Erythroblast (primary cell): Measurements from ENCODE around the gene NAGA.
"Not testable (repeated sequence)": the region's sequence is repeated elsewhere in the genome, so short reads cannot be mapped to it uniquely, and the experiment has no call there.

ENCODE experiments used
- DNase-seq, 2 experiments: peaks; one replicate each; lab custom pipeline; 2025; lab: John Stamatoyannopoulos, UW
- GATA1 ChIP-seq: IDR thresholded peaks from 2 replicates; pipeline ENCODE4 v1.6.1; 2011; ENCODE audit warnings: low read depth, mild to moderate bottlenecking, control low read depth, low read length, moderate library complexity
- POLR2A ChIP-seq: IDR thresholded peaks from 2 replicates; pipeline ENCODE4 v1.6.1; 2011; ENCODE audit warnings: mild to moderate bottlenecking, low read length

The NAGA gene

GRCh38 chr22:42070517-42071422 lies at the start of gene NAGA:
NAGA (minus strand) TSS chr22:42070812; CDS start chr22:42070297, 515 bp downstream.
- TF ChIP-seq GATA1 (no peak), POLR2A (peak; percentile 90)
- DNase-seq, result peak; percentile 96 to 97

GRCh38 chr22:42116848-42117424 lies 46.3 kb upstream of the NAGA start:
- TF ChIP-seq POLR2A (no peak), GATA1 (no peak)
- no peak for DNase-seq

- DNase-seq, result not testable (repeated sequence)
Measured at GRCh38 chr22:42115420-42115830, 44.8 kb upstream of the NAGA start.

GRCh38 chr22:42114721-42115120 lies 44.1 kb upstream of the NAGA start:
- DNase-seq, result peak; percentile 36 to 53
- no peak for TF ChIP-seq GATA1
- no peak for TF ChIP-seq POLR2A

- peak; percentile 17 to 31 for DNase-seq
Measured at GRCh38 chr22:42112793-42113192, 42.2 kb upstream of the NAGA start.

GRCh38 chr22:42111798-42112197 lies 41.2 kb upstream of the NAGA start:
- no peak for DNase-seq
- TF ChIP-seq GATA1 (no peak), POLR2A (no peak)

GRCh38 chr22:42108848-42109247 lies 38.2 kb upstream of the NAGA start:
- no peak for DNase-seq
- TF ChIP-seq GATA1 (no peak), POLR2A (no peak)

GRCh38 chr22:42104332-42104860 lies 33.8 kb upstream of the NAGA start:
- not testable (repeated sequence) for DNase-seq

GRCh38 chr22:42101199-42101598 lies 30.6 kb upstream of the NAGA start:
- TF ChIP-seq POLR2A (no peak), GATA1 (no peak)
- peak; percentile 21 to 32 for DNase-seq

- TF ChIP-seq GATA1, result no peak
- TF ChIP-seq POLR2A, result no peak
- no peak for DNase-seq
Measured at GRCh38 chr22:42091455-42091782, 20.8 kb upstream of the NAGA start.

GRCh38 chr22:42090596-42091454 lies 20.2 kb upstream of the NAGA start, which contains the start of gene NDUFA6:
NDUFA6 (minus strand) TSS chr22:42090772; CDS start chr22:42090744, 28 bp downstream.
- peak; percentile 98 for TF ChIP-seq POLR2A
- no peak for TF ChIP-seq GATA1

GRCh38 chr22:42086051-42086450 lies 15.4 kb upstream of the NAGA start:
- TF ChIP-seq POLR2A, result no peak
- no peak for TF ChIP-seq GATA1
- DNase-seq, result no peak

More at GRCh38 chr22:42090596-42091454, 20.2 kb upstream of the NAGA start, which contains the start of gene NDUFA6:
- peak; percentile 100 for DNase-seq

- TF ChIP-seq GATA1, result no peak
- no peak for TF ChIP-seq POLR2A
- DNase-seq, result no peak
Measured at GRCh38 chr22:42084874-42085273, 14.3 kb upstream of the NAGA start.
